GM21367 (cell line): ENCODE data around the gene TMEM151A.

Source experiments
- ATAC-seq: cut with Tn5 transposase; IDR thresholded peaks from one replicate; pipeline ENCODE4 v1.9.1; 2021; ENCODE audit not compliant: unreplicated experiment

The TMEM151A gene

DNA sequence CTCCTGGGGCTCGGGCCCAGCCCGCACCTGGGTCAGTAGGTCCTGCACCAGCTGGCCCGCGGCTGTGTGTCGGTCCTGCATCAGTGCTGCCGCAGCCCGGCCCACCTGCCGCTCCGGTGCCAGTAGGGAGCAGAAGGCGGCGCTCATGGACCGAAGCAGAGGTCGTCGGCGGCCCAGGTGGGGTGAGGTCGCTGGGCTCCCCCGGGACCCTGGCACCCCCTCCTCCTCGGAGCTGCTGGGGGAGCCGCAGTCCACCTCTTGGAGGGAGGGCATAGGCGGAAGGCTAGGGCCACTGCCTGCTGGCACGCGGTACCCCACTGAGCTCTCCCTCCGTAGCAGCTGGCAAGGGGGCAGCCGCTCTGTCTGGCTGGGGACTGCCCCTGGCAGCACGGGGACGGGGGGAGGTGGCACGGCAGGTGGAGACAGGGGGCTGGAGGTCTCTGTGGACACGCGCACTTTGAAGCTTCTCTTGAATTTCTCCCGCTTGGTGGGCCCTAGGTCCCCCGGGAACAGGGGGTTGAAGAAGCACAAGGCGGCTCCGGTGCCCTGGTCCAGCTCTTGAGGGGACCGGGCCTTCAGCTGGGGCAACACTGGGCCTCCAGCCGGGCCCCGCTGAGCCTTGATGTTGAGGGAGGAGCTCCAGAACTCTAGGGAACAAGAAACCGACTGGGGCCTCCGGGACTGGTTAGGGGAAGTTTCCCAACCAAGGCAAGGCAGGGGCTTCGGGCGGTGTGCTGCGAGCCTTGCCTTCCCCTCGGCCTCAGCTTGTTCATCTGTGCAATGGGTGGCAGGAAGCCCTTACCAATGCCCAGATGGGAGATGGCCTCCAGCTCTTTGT, 43.1 kb downstream of the TMEM151A start:
- no peak for ATAC-seq

DNA sequence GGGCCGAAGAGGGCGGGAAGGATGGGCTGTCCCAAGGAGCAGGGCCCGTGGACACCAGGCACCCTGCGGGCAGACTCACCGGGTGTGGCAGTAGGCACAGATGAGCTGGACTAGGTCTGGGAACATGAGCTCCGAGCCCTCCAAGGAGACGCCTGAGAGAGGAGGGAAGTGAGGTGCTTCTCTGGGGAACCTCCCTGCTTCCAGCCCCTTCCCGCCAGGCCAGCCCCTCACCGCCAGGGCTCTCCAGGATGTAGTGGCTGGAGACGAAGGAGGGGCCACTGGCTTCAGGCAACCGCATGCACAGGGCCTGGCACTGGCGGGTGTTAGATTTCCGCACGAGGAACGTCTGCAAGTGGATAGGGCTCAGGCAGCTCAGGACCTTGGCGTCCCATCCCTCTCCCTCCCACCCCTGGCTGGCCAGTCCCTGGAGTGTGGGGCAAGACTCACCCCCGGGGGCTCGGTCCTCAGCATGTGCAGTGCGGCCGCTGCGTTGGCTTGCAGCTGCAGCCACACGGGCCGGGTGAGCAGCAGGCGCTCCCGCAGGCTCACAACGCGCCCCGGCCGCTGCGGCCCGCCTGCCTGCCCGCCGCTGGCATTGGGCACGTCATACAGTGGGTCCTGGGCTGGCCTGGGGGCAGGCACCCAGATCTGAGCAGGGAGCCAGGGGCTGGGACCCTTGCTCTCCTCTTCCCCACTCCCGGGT, 44.0 kb downstream of the TMEM151A start:
- no peak for ATAC-seq

DNA sequence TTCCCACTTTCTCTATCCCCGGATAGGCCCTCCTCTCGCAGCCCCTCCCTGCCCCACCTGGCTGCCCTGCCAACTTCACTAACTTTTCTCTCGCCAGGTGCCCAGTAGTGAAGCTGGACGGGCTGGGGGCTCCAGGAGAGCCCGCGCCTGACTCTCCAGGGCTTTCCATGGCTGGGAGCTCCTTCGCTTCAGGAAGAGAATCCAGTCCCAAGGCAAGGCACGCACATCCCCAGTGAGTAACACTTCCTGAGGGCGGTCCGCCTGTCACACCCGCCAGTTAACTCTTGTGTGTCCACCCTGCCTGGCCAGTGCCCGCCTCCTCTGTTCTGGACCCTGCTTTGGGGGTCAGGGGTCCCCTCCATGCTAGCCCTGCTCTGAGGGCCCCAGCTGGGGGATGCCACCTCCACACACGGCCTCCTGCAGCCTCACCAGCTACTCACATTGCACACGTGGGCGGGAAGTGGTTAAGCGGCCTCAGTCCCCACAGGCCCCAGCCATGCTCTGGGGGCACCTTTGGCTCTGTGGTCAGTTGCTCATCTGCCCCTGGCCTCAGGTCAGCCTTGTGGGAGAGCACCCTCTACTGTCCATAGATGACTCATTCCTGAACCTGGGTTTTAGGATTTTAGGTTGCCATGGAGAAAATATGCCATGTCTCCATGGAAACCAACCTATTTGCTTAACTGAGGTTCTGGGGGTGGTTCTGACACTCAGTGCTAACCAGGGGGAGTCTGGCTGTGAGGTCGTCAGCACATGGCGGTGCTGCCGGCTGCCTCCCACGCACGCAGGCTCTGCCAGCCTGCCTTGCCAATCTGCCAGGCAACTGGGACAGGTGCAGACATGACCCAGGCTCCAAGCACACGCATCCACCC, 44.8 kb downstream of the TMEM151A start, which contains the start of gene RIN1:
Gene RIN1, minus strand, starts transcription at position 201 of the 869 bp plus-strand sequence. Its CDS starts 32 bp downstream, at position 169.
- ATAC-seq, result peak; percentile 54

DNA sequence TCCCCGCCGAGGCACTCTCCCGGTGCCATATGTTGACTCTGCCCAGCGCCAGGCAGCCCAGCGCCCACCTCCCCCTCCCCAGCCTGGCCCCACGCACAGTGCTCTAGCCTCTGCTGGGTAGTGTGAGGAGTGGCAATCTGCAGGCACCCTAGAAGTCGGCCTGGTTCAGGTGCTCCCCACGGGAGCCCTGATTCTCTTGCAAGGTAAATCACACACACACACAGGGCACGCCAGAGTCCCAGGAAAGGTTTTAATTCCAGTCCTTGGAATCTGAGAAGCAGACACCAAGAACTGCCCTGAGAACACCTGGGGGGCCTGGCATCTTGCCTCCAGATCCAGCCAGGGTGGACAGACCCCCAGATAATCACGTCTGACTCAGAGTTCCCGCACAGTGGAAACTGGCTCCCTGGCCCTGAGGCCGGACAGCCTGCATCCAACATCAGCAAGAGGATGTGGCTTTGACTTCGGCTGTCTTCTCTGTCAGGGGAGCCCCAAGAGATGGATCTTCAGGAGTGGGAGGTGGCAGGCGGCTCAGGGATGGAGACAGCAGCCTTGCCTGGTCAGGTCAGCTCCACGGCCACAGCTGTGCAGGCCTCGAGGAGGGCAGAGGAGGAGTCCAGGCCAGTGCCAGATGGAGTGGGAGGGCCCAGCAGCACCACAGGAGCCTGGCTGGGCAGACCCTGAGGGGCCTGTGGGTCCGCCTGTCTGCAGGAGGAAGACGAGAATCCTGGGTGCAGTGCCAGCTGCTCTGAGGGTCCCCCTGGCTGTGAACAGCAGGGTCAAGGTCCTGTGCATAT, 45.6 kb downstream of the TMEM151A start:
- ATAC-seq, result no peak

DNA sequence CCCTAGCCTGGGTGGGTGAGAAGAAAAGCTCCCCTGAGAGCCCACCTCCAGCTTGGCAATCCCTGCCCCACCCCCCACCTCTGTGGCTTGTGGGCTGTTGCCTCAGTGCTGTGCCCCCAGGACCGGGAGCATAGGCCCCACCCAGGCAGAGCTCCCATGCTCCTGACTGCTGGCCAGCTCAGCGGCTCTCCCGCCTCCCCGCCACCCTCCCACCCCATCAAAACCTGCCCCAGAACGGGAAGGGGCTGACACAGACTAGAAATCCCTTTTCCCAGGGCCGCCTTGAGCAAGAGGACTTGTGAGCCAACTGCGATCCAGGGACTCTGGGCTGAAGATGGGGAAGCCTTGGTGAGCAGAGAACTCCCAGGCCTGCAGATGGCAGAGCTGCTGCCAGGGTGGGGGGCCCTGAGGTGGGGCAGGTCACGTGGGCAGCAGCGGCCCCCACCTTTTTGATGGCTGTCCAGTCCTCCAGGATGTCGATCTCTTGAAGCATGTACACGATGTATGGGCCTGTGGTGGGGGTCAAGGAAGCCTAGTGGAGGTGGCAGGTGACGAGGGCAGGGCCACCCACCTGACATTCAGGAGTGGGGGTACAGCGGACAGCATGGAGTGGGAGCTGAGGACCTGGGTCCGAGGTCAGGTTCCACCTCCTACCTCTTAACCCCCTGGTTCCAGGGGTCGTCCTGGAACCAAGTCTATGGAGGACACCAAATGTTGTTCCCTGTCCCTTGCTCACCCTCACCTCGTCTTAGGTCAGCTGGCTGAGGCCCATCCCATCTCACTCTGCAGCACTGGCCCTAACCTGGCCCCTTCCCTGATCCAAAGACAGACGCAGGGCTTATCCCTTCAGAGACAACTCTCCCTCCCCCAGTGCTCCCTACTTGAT, 46.8 kb downstream of the TMEM151A start:
- no peak for ATAC-seq

DNA sequence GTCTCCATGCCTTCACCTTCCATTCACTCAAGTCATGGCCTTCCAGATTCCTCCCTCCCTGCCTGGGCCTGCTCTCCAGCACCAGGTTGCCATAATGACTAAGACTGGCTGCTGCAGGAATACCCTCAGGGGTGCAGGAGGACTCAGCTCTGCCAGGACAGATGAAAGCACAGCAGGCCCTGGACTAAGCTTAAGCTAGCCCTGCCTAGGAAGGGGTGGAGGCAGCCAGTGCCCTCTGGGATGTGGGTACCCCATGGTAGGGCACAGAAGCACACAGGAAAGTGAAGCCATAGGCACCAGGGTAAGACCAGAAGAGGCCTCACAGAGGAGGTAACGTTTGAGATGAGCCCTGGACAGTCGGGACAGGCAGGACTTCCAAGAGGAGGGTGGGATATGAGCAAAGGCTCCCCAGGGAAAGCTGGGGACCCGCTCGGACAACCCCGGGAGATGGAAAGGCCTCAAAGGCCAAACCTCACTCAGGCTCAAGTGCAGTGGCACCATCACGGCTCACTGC, 47.5 kb downstream of the TMEM151A start:
- ATAC-seq, result no peak

DNA sequence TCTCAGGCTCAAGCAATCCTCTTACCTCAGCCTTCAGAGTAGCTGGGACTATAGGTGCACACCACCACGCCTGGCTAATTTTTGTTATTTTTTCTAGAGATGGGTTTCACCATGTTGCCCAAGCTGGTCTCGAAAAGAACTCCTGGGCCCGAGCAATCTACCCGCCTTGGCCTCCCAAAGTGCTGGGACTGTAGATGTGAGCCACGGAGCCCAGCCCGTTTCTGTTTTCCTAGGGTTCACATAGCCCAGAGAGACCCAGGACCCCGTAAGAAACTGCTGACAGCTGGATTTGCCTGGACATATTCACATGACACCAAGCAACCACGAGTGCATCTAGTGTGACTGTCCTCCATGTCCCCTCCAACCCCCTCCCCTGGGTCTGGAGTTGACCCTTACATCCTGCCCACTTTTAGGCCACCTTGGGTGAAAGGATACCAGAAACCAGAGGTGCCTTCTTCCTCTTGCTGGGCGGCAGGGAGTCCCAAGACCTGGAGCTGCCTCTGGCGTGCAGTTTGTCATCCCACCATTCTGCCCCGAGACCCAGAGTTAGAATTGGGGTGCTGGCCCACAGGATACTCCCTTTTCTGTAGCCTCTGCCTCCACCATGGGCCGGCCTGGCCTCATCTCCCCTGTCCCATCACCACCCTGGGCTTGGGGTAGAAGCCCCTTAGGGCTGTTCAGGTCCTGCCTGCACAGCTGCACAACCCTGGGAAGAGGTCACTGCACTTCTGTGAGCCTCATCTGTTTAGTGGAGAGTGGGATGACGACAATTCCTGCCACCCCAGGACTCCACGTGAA, 48.2 kb downstream of the TMEM151A start:
- no peak for ATAC-seq

DNA sequence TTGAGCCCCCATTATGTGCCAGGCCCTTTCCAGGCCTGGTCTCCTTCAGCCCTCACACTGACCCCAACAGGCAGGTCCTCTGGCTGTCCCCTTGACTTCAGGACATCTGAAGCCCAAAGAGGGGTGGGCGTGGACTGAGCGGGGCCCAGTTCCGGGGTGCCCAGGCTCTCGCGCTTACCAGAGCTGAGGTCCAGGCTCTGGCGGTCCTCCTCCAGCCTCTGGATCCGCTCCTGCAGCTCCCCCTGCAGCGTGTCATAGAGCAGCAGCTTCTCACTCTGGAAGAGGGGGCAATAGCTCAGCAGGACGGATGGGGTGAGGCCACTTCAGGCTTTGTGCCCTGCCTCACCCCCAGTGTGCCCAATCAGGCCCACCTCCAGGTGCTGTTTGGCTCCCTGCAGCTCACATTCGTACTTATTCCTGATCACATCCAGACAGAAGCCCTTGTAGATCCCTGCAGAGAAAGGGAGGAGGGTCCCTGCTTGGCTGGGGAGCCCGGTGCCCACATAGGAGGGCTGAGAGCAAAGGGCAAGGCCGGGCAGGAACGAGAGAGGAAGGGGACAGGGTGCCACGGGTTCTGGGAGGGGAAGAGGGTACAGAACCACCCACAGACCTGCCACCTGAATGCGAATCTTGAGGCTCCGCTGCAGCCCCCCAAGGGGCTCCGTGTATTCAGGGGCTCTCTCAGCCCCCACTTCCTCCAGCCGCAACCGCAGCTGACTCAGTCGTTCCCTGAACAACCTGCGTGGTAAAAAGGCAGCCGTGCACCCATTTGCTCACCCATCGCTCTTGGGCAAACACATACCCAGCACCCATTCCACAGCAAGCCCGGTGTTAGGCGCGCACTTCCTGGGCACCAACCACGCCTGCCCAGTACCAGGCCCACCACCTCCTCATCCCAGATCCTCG, 49.2 kb downstream of the TMEM151A start:
- ATAC-seq, result no peak

DNA sequence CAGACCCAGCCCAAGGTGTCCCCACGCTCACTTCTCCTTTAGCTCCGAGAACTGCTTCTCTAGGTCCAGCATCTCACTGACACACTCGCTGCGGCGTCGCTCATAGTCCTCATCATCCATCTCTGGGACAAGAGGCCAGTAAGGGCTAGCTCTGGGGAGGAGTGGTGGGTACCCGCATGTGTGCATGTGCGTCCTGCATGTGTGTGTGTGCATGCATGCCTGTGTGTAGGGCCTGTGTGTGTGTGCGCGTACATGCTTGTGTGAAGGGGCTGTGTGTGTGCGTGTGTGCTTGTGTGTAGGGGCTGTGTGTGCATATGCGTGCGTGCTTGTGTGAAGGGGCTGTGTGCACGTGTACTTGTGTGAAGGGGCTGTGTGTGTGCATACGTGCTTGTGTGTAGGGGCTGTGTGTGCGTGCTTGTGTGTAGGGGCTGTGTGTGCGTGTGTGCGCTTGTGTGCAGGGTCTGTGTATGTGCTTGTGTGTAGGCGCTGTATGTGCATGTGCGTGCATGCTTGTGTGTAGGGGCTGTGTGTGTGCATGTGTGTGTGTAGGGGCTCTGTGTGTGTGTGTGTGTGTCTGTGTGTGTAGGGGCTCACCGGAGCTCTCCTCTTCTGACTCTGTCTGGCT, 49.9 kb downstream of the TMEM151A start:
- ATAC-seq, result no peak

DNA sequence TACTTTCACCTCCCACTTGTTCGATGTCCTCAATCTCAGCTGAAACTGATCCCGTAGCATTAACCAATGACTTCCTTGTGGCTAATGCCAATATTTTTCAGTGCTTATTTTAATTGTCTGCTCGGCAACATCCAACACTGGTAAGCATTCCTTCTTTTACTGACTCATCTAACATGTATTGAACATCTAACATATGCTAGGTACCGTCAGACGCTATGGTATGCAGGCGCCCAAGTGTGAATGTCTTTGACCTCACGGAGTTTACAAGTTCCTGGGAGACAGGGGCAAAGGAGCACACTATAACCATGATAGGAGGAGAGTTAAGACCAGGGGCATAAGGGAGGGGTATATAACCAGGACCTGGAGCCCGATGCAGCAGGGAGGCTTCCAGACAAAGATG, 51.5 kb downstream of the TMEM151A start:
- no peak for ATAC-seq

DNA sequence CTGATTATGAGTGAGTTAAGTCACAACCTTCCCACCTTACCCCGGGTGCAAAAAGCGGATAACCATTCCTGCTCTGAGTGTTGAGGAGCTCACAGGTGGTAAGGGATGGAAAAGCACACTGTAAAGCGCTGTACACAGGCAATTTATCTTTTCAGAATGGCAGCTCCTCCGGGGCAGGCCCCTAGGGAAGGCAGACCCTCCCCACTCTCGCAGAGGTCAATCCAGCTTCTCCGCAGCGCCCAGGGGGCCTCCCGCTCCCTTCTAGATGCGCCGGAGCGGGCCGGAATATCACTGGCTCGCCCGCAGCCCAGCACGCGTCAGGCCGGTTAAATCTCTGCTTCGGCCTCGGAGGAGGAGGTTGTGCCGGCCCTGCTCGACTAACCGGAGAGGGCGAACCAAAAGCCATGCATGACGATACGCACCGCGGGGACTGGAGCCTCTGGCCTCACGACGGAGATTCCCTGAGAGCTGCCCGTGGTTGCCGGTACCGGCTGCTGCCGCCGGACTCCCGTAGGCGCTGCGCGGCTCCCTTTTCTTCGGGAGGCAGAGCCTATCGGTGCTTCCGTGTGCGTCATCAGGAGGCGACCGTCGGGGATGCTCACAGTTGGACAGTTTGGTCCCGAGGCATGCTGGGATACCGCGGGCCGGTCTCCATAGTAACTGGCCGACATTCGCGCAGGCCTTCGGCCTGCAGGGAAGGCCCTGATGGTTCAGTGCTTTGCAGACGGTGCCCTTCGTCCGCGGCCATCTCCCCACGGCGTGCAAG, 53.0 kb downstream of the TMEM151A start, which contains the start of gene BRMS1:
Gene BRMS1, minus strand, starts transcription at position 555 of the 766 bp plus-strand sequence. CDS start 2,870 bp downstream, outside the sequence.
- peak; percentile 56 for ATAC-seq

DNA sequence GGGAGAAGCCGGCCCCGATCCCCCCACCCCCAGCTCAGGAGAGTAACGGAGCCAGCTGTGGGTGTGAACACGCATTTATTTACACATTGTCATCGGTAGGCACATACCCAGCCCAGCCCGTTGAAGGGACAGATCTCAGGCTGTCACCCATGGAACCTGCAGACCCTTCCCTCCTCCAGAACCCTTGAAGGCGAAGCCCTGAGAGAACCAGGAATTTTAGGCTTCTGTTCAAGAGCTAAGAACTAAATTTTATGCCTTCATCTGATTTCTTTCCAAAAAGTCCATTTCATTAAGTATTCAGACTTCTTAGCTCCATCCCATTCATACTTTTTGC, 53.6 kb downstream of the TMEM151A start:
- ATAC-seq, result no peak
